ENCODE data around the gene CAMKMT.

CAMKMT gene
- 7.8 to 9.2 (median 9.1) reads per million in 3 donors for total RNA-seq

DNA sequence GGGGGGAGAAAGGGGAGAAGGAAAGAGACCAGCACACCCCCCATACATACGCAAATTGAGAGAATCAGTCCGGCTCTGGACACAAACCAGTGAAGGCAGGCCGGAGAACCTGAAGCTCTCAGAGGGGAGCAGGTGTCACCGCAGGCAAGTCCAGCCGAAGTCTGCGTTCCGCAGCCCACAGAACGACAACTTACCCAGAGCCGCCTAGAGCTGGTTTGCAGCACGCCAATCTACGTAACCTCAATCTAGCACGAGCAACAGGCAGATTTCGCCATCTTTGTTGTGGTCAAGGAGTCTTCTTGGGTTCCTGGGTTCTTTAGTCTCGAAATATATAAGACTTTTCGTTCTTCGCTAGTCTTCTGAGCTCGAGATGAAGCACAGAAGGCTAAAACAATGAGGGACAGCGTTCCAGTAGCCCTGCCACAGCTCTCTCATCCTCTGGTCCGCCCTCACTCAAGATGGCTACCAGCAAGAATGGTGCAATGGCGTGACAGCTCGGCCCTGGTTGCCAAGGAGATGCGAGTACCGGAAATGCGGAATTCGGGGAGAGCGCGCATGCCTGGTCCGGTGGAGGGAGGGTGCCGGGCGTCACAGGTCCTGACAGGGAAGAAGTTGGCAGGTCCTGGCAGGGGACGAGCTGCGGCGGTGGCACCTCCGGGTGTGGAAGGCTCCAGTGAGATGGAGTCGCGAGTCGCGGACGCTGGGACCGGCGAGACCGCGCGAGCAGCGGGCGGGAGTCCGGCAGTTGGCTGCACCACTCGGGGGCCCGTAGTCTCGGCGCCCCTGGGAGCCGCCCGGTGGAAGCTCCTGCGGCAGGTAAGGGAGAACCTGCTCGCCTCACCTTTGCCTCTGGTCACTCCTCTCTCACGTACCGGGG lies at the start of gene CAMKMT, which contains the start of gene PREPL:
Gene CAMKMT (plus strand): TSS at position 618 of the 877 bp plus-strand sequence.
Gene PREPL (minus strand): TSS at position 165 of the 877 bp plus-strand sequence. CDS start 15,152 bp downstream, outside the sequence.
- Histone ChIP-seq H3K9me3 (ENCODE audit: control insufficient read depth, low read length) (no peaks in the 10 kb centered on the region), H3K36me3 (ENCODE audit: control insufficient read depth, insufficient read depth, low read length) (no peaks in the 10 kb centered on the region), H3K27me3 (replicated peaks; ENCODE audit: control insufficient read depth, insufficient read depth, low read length, poor library complexity, severe bottlenecking) (no peaks in the 10 kb centered on the region)

DNA sequence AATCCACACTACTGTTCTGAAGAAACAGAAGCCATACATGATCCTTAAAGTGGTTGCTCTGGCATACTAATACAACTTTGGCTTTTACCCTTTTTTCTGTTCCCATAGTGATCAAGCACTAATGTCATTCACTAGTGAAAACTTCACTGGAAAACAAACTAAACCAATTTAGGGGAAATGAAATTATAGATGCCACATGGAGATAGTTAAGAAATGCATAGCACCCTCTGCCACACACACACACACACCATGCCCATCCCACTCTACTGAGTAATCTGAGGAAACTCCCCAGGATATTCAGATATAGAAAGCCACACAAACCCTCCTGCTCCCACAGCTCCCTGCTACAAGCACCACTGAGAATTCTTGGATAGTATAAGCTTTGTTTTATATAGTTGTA lies 47.4 kb upstream of the CAMKMT start:
- Histone ChIP-seq H3K9me3 (ENCODE audit: control insufficient read depth, low read length) (peaks cover 7% of the 10 kb centered on the region), H3K27me3 (replicated peaks; ENCODE audit: control insufficient read depth, insufficient read depth, low read length, poor library complexity, severe bottlenecking) (no peaks in the 10 kb centered on the region), H3K4me1 (ENCODE audit: control insufficient read depth, insufficient read depth, low read length, poor library complexity, severe bottlenecking) (no peaks in the 10 kb centered on the region), H3K27ac (ENCODE audit: insufficient read depth, low read length, poor library complexity, severe bottlenecking) (no peak overlapping the region), H3K36me3 (ENCODE audit: control insufficient read depth, insufficient read depth, low read length) (peaks cover 7% of the 10 kb centered on the region), H3K4me3 (ENCODE audit: insufficient read depth, low read depth, low read length, poor library complexity, severe bottlenecking) (no peak overlapping the region)
- no peak for DNase-seq

More for the DNA sequence above, at the start of gene CAMKMT, which contains the start of gene PREPL:
- Histone ChIP-seq H3K27ac (ENCODE audit: insufficient read depth, low read length, poor library complexity, severe bottlenecking) (peak within 1 kb of the TSS; percentile 99), H3K4me1 (ENCODE audit: control insufficient read depth, insufficient read depth, low read length, poor library complexity, severe bottlenecking) (peaks cover 19% of the 10 kb centered on the region), H3K4me3 (ENCODE audit: insufficient read depth, low read depth, low read length, poor library complexity, severe bottlenecking) (peak within 1 kb of the TSS; percentile 87)
- DNase-seq, result peak; percentile 94 to 98 (median 96)

DNA sequence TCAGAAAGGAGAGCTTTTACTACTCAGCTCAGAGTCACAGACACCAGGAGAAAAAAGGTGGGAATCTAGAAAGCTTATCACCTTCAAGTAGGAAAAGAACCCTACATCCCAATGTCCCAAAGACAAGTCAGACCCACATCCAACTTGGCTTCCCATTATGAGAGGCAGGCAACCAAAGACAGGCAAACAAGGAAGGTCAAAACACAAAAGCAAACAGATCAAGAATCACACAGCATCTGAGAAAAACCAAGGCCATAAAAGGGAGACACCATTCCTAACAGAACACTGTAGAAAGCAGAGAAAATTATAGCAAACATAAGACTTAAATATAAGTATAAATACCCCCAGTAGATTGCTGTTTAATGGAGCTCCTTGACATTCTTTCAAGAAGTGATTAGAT lies 45.8 kb upstream of the CAMKMT start:
- Histone ChIP-seq H3K9me3 (ENCODE audit: control insufficient read depth, low read length) (peaks cover 7% of the 10 kb centered on the region), H3K27ac (ENCODE audit: insufficient read depth, low read length, poor library complexity, severe bottlenecking) (no peak overlapping the region), H3K4me3 (ENCODE audit: insufficient read depth, low read depth, low read length, poor library complexity, severe bottlenecking) (no peak overlapping the region), H3K27me3 (replicated peaks; ENCODE audit: control insufficient read depth, insufficient read depth, low read length, poor library complexity, severe bottlenecking) (no peaks in the 10 kb centered on the region), H3K4me1 (ENCODE audit: control insufficient read depth, insufficient read depth, low read length, poor library complexity, severe bottlenecking) (no peaks in the 10 kb centered on the region), H3K36me3 (ENCODE audit: control insufficient read depth, insufficient read depth, low read length) (peaks cover 21% of the 10 kb centered on the region)
- DNase-seq, result no peak

DNA sequence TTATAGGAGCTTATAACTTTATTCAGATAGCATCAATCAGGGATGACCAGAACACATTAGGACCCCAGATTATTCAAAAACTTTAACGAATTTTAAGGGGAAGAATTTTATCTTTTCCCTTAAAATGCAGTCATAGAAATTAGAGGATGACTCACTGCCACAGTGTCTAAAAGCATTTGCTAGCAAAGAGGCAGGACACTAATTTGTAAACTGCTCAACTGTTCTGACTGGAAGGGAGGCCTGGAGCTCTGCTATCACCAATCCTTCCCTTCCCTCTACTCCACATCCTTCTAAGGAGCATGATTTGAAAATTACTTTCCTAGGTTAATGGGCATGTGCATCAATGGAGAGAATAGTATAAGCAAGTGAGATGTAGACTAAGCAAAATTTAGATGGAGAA lies 40.9 kb upstream of the CAMKMT start:
- Histone ChIP-seq H3K4me3 (ENCODE audit: insufficient read depth, low read depth, low read length, poor library complexity, severe bottlenecking) (no peak overlapping the region), H3K9me3 (ENCODE audit: control insufficient read depth, low read length) (no peaks in the 10 kb centered on the region), H3K27me3 (replicated peaks; ENCODE audit: control insufficient read depth, insufficient read depth, low read length, poor library complexity, severe bottlenecking) (no peaks in the 10 kb centered on the region), H3K36me3 (ENCODE audit: control insufficient read depth, insufficient read depth, low read length) (peaks cover 52% of the 10 kb centered on the region), H3K4me1 (ENCODE audit: control insufficient read depth, insufficient read depth, low read length, poor library complexity, severe bottlenecking) (no peaks in the 10 kb centered on the region), H3K27ac (ENCODE audit: insufficient read depth, low read length, poor library complexity, severe bottlenecking) (no peak overlapping the region)
- no peak for DNase-seq

DNA sequence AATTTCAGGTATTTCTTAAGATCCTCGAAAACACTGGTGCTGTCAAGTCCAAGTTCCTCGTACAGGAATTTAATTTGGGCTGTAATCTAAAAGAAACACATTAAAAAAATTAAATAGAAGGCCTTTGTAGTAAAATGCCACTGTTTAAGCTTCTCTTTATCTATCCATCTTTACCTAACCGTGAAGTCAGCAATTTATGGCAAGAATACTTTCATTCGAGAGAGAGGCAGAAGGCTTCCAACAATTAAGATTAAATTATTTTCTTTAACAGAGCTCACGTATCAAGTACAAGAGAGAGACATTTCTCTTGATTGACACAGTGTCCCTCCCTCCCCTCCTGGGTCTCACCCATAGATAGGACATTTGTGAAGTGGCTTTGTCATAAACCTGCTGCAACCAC lies 40.4 kb upstream of the CAMKMT start:
- H3K4me1 ChIP-seq (ENCODE audit: control insufficient read depth, insufficient read depth, low read length, poor library complexity, severe bottlenecking), result no peaks in the 10 kb centered on the region
- peaks cover 55% of the 10 kb centered on the region for H3K36me3 ChIP-seq (ENCODE audit: control insufficient read depth, insufficient read depth, low read length)
- no peak overlapping the region for H3K4me3 ChIP-seq (ENCODE audit: insufficient read depth, low read depth, low read length, poor library complexity, severe bottlenecking)
- DNase-seq, result no peak
- H3K27ac ChIP-seq (ENCODE audit: insufficient read depth, low read length, poor library complexity, severe bottlenecking), result no peak overlapping the region
- no peaks in the 10 kb centered on the region for H3K27me3 ChIP-seq (replicated peaks; ENCODE audit: control insufficient read depth, insufficient read depth, low read length, poor library complexity, severe bottlenecking)
- H3K9me3 ChIP-seq (ENCODE audit: control insufficient read depth, low read length), result no peaks in the 10 kb centered on the region

DNA sequence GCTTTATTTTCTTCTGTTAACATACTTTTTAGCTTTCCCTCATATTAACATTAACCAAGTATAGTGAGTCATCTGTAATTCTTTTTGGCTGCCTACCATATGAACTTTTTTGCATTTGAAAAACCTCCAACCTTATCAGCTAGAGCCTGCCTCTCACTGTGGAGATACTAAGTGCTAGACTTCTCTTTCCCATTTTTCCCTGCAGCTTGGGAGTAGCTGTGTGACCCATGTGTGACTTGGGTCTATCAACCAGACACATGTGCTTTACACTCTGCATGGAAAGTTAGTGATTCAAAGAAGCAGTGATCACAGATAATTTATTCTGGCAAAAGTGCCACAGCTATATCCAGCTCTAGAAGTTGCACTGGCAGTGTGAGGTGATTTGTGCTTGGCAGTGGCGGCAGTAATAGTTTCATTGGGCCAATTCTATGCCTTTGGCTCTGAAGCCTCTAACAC lies 36.7 kb upstream of the CAMKMT start:
- DNase-seq, result no peak
- H3K27ac ChIP-seq (ENCODE audit: insufficient read depth, low read length, poor library complexity, severe bottlenecking), result no peak overlapping the region
- no peaks in the 10 kb centered on the region for H3K9me3 ChIP-seq (ENCODE audit: control insufficient read depth, low read length)
- no peak overlapping the region for H3K4me3 ChIP-seq (ENCODE audit: insufficient read depth, low read depth, low read length, poor library complexity, severe bottlenecking)
- H3K4me1 ChIP-seq (ENCODE audit: control insufficient read depth, insufficient read depth, low read length, poor library complexity, severe bottlenecking), result no peaks in the 10 kb centered on the region
- H3K27me3 ChIP-seq (replicated peaks; ENCODE audit: control insufficient read depth, insufficient read depth, low read length, poor library complexity, severe bottlenecking), result no peaks in the 10 kb centered on the region
- peaks cover 67% of the 10 kb centered on the region for H3K36me3 ChIP-seq (ENCODE audit: control insufficient read depth, insufficient read depth, low read length)

DNA sequence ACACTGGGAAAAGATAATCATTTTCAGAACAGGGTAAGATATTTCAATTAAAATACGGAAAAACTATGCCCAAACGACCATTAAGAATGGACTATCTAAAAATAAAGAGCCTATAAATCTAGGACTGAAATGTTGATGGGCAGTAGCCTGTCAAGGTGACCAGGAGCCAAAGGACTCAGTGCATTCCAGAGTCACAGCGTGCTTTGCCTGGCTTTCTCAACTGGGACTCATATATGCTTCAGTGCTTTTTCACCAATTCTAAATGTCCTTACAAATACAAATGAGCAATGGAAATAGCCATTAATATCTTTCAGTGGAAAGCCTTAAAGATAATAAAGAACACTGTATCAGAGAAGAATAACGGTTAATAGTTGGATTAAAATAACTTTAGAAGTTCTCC lies 35.9 kb upstream of the CAMKMT start:
- no peak overlapping the region for H3K27ac ChIP-seq (ENCODE audit: insufficient read depth, low read length, poor library complexity, severe bottlenecking)
- no peak overlapping the region for H3K4me3 ChIP-seq (ENCODE audit: insufficient read depth, low read depth, low read length, poor library complexity, severe bottlenecking)
- peaks cover 59% of the 10 kb centered on the region for H3K36me3 ChIP-seq (ENCODE audit: control insufficient read depth, insufficient read depth, low read length)
- no peaks in the 10 kb centered on the region for H3K9me3 ChIP-seq (ENCODE audit: control insufficient read depth, low read length)
- DNase-seq, result no peak
- no peaks in the 10 kb centered on the region for H3K4me1 ChIP-seq (ENCODE audit: control insufficient read depth, insufficient read depth, low read length, poor library complexity, severe bottlenecking)
- H3K27me3 ChIP-seq (replicated peaks; ENCODE audit: control insufficient read depth, insufficient read depth, low read length, poor library complexity, severe bottlenecking), result no peaks in the 10 kb centered on the region

DNA sequence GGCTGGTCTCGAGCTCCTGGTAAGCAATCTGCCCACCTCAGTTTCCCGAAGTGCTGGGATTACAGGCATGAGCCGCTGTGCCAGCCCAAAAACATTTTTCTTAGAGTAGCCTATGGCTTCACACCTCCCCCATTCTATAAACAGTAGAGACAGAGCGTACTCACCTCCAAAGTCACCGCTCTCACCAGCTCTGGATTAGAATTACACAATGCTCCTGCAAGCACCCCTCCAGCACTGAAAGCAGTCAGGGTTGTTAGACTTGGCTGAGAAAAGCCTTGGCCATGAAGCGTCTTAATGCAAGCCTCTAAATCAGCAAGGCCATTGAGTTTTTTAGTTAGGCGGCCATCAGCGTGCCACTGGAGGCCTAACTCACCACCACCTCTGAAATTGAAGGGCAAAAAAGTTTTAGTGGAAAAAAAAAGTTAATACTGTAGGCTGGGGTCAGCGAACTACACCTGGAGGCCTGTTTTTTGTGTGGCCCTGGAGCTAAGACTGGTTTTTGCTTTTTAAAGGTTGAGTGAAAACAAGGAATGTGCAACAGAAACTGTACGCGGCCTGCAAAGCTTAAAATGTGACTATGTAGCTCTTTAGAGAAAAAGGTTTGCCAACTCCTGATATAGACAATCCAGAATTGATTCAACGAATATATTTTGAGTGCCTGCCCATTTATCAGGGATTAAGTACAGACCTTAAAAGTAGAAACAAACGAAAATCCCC lies 35.0 kb upstream of the CAMKMT start:
- no peaks in the 10 kb centered on the region for H3K27me3 ChIP-seq (replicated peaks; ENCODE audit: control insufficient read depth, insufficient read depth, low read length, poor library complexity, severe bottlenecking)
- DNase-seq, result no peak
- no peaks in the 10 kb centered on the region for H3K9me3 ChIP-seq (ENCODE audit: control insufficient read depth, low read length)
- H3K4me1 ChIP-seq (ENCODE audit: control insufficient read depth, insufficient read depth, low read length, poor library complexity, severe bottlenecking), result no peaks in the 10 kb centered on the region
- H3K4me3 ChIP-seq (ENCODE audit: insufficient read depth, low read depth, low read length, poor library complexity, severe bottlenecking), result no peak overlapping the region
- H3K27ac ChIP-seq (ENCODE audit: insufficient read depth, low read length, poor library complexity, severe bottlenecking), result no peak overlapping the region
- H3K36me3 ChIP-seq (ENCODE audit: control insufficient read depth, insufficient read depth, low read length), result peaks cover 51% of the 10 kb centered on the region

DNA sequence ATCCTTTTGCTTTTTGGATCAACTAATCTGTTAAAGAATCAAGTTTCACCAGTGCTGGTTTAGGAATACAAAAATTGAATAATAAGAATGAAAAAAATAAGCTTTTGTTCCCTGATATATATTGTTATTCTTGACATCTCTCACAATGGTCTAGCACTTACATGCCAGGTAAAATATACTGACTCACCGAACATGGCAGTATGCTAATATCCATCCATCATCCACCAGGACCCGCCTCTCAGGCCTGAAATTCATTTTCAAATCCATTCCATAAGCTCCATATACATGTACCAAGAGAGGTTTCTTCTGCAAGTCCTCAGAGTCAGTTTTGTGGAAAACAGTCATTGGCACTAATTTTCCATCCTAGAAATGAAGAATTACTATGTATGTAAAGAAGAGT lies 33.0 kb upstream of the CAMKMT start:
- Histone ChIP-seq H3K27ac (ENCODE audit: insufficient read depth, low read length, poor library complexity, severe bottlenecking) (no peak overlapping the region), H3K4me3 (ENCODE audit: insufficient read depth, low read depth, low read length, poor library complexity, severe bottlenecking) (no peak overlapping the region), H3K4me1 (ENCODE audit: control insufficient read depth, insufficient read depth, low read length, poor library complexity, severe bottlenecking) (no peaks in the 10 kb centered on the region), H3K9me3 (ENCODE audit: control insufficient read depth, low read length) (no peaks in the 10 kb centered on the region), H3K36me3 (ENCODE audit: control insufficient read depth, insufficient read depth, low read length) (peaks cover 42% of the 10 kb centered on the region), H3K27me3 (replicated peaks; ENCODE audit: control insufficient read depth, insufficient read depth, low read length, poor library complexity, severe bottlenecking) (no peaks in the 10 kb centered on the region)
- DNase-seq, result no peak

DNA sequence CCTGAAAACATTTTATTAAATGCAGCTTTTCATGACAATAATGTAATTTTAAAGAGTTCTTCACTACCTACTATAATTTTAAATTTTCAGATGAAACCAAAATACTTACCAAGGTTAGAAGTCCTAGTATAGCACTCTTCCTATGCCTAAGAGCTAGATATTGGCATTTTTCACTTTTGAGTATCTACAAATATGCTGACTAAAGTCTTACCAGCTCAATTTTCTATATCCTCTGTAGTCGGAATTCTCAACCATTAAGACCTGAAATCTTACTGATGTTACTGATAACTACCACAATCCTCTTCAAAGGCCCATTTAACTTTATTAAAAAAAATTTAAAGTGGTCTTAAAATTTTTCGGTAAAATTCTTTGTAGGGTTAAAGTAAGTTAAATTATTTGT lies 32.4 kb upstream of the CAMKMT start:
- Histone ChIP-seq H3K9me3 (ENCODE audit: control insufficient read depth, low read length) (no peaks in the 10 kb centered on the region), H3K4me1 (ENCODE audit: control insufficient read depth, insufficient read depth, low read length, poor library complexity, severe bottlenecking) (no peaks in the 10 kb centered on the region), H3K27ac (ENCODE audit: insufficient read depth, low read length, poor library complexity, severe bottlenecking) (no peak overlapping the region), H3K27me3 (replicated peaks; ENCODE audit: control insufficient read depth, insufficient read depth, low read length, poor library complexity, severe bottlenecking) (no peaks in the 10 kb centered on the region), H3K36me3 (ENCODE audit: control insufficient read depth, insufficient read depth, low read length) (peaks cover 37% of the 10 kb centered on the region), H3K4me3 (ENCODE audit: insufficient read depth, low read depth, low read length, poor library complexity, severe bottlenecking) (no peak overlapping the region)
- no peak for DNase-seq
